Hematopoietic multipotent progenitor cell treated with erythropoietin and hydrocortisone succinate and interleukin-3 and kit ligand, for 6 days (in vitro differentiated cells): Measurements from ENCODE around the gene SSNA1.
A peak's percentile ranks its signal among the peaks of the same experiment; 100 is the strongest.

Experiments
- DNase-seq: peaks from one replicate; pipeline ENCODE4 v3.0.0-alpha.2; 2015

The SSNA1 gene

DNA sequence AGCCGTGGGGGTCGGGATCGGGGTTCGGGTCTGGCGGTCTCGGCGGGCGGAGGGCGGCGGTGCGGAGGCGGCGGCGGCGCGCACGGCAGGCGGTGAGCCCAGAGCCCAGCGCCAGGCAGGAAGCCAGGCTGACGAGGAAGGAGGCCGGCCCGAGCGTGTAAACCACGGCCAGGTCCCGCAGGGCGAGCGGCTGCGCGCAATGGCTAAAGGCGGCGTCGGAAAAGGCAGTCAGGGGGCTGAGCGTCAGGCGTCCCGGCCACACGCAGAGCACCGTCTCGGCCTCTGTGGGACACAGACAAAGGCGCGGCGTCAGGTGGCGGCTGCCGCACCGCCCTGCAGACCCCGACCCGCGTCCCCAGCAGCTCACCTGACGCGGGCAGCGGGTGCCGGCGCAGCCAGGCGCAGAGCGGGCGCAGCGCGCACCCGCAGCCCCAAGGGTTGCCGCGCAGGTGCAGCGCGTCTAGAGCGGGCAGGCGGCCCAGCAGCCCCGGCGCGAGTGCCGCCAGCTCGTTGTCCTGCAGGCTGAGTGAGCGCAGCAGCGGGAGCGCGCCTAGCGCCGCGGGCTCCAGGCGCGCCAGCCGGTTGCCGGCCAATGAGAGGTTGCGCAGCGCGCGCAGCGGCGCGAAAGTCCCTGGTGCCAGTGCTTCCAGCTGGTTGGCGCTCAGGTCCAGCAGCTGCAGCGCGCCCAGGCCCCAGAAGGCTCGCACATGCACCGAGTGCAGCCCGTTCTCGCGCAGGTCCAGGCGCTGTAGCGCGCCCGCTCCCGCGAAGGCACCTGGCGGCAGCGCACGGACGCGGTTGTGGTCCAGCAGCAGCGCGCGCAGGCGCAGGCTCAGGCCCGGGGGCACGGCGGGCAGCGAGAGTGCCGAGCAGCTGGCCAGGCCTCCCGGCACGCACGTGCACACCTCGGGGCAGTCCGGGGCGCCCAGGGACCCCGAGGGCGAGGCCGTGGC, 19.3 kb upstream of the SSNA1 start:
- peak; percentile 64 for DNase-seq

DNA sequence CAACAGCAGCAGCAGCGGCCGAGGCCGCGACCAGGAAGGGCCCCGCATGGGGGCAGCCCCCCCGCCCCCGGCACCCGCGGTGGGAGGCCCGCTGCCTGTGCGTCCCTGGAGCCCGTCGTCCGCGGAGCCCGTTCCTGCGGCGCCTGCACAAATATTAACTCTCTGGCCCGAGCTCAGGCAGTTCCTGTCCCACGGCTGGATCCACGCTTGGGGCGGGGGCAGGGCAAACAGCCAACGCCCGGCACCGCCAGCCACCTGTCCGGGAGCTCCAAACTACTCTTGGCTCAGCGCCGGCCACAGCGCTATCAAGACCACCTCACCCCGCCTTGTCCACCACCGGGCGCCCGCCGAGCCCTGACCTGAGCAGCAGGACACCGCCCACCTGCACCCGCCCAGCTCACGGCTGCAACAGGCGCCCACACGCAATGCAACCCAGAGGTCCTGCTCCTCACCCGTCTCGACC, 18.5 kb upstream of the SSNA1 start, which contains the start of gene LRRC26:
Gene LRRC26, minus strand, starts transcription at position 156 of the 463 bp plus-strand sequence. Its CDS starts 108 bp downstream, at position 48.
- DNase-seq = no peak

DNA sequence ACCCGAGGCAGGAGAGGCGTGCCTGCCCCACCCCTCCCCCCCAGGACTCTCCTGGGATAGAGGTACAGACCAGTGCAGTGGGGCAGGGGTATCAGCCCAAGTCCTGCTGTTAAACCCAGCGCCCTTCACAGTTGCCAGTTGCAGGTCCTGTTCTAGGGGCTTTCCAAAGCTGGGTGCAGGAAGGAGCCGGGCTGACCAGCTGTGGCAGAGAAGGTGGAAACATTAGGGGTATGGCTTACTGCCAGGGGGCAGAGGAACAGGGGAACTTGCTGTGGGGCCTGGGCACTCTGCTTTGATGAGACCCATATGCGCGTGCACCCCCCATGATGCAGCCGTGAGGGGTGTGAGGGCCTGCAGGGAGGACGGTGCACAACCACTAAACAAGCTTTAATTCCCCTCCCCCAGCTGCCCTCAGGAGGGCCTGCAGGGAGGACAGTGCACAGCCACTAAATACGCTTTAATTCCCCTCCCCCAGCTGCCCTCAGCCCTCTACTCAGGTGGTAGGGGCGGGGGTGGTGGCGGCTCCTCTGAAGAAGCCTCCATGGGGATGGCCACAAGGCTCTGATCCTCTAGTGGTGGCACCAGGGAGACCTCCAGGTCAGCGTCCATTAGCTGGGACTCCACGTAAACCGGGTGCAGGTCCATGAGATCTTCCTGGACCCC, 17.9 kb upstream of the SSNA1 start:
- no peak for DNase-seq

DNA sequence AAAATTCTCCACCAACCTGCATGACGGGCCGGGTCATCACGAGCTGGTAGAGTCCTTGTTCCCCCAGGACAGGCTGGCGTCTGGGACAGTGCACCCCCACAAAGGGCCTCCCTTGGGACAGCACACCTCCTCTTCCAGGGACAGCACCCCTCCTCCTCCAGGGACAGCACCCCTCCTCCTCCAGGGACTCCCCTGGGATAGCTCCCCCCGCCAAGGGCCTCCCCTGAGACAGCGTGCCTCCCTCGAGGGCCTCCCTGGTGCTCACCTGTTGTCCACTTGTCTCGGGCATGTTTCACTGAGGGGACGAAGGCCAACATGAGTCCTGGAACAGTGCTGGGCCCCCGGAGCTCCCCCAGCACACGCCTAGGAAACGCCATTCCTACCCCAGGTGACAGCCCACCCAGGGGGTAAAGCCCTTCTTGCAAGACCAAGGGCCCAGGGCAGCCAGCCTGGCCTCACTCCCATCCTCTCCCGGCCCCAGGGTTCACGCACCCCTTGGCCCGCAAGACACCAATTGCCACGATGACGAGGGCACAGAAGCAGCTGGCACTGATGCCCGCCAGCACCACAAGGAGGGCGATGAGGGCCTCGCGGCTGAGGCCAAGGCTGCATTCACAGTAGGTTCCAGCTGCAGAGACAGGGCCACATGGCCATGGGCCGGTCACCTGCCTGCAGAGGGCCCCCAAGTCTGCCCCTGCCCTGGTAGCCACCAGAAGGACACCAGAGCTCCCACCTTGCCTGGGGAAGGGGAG, 17.2 kb upstream of the SSNA1 start:
- DNase-seq = no peak

DNA sequence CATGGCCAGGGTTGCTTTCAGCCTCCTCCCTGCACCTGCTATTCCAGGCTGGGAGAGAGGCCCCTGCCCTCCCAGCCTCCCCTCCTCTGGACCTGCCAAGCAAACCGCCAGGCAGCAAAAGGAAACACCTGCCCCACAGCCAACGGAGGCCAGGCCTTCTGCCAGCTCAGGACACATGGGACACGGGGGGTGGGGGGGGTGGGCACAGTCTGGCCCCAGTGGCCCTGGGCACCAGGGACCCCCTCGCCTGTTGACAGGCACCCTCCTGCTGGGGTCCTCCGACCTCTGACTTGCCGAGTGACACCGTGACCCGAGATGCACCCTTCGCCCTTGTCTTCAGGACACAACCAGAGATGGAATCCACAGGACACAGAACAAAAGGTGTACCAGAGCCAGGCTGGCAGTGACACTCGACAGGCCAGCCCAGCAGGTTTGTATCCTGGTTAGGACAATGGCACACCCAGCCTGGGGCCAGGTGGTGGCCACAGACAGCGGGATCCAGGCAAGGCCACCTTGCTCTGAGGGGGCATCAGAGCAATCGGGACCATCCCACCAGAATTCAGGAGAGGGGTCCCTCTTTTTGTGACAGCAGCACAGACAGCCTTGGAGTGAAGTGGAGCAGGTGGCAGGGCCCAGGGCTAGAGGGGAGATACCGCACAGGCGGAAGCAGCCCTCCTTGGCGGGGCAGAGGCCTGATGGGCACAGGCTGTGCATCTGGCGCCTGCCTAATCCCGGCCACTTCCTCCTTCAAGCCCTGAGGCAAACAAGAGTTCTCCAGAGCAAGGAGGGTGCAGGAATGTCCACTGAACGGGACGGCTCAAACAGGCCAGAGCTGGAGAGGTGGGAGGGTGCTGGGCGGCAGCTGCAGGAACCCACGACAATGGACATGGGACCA, 15.3 kb upstream of the SSNA1 start:
- no peak for DNase-seq

DNA sequence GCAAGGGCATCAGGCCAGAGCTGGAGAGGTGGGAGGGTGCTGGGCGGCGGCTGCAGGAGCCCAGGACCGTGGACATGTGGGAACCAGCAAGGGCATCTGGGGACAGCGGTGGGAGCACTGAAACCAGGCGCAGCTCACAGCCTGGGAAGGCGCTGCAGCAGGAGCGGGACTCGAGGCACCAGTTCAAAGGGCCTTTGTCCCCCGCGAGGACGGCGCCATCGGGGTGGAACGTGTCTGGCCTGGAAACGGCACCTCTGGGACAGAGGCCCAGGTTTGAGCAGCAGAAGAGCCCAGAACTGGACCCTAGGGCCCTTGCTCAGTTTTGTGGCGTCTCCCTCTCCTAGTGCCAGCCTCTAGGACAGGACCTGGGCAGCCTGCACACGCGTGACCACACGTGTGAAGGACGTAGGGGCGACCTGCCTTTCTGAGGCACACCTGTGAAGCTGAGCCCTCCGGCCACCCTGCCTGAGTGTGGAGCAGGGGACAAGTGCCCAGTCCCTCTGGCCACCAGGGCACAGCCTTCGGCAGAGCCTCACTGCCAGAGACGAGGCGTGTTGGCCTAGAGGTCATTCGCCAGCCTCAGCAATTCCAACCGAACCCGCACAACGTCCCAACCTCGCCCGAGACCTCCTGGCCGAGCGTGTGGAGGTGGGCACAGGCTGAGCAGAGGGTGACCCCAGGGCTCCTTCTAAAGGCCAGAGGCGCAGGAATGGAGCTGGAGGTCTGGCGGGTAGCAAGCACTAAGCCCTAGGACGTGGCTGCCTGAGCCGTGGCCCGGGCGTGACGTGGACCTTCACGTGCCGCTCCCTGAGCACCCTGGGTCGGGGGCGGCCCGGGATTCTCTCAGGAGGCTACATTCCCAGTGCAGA, 14.4 kb upstream of the SSNA1 start:
- DNase-seq = no peak

DNA sequence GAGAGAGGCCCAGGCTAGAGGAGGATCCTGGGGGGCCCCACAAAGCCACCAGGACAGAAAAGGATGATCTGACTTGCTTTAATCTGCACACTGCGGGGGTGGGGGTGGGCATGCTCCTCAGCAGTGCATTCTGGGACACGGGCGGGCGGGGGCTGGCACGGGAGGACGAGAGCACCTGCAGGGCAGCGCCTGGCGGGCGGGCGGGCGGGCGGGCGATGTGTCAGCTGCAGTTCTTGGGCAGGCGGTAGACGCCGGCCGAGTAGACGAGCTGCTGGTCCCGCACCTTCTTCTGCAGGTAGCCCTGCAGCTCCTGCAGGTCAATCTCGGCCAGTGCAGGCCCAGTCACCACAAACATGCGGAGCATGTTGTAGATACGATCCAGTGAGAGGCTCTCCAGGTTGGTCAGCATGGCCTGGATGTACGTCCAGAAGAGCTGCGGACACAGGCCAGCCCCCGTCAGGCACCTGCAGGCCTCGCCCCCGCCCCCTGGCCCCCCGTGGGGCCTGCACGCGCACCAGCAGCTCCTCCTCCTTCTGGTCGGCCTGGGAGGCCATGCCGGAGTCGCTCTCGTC, 13.7 kb upstream of the SSNA1 start:
- no peak for DNase-seq

DNA sequence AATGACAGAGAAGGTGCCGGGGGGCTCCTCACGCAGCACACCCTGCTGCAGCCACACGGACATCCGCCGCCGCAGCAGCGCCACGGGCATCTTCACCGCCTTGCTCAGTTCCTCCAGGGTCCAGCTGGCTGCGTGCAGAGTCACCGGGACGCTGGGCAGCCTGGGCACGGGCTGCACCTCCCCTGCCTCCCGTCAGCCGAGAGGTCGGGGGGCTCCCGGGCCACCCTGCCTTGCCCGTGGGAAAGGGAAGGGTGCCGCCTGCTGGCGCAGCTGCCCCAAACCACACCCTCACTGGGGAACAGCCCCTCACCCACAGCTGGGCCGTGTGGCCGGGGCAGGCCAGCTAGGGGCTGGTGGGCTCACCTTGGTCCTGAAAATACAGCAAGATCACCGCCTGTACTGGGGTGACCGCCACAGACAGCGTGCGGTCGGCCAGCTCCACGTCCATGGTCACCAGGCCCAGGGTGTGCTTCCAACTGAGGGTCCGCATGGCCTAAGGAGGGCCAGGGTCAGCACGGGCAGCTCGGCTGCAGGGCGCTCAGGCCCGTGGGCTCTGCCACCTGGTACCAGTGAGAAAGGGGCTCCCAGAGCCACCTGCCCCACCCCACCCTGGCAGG, 13.0 kb upstream of the SSNA1 start:
- no peak for DNase-seq

DNA sequence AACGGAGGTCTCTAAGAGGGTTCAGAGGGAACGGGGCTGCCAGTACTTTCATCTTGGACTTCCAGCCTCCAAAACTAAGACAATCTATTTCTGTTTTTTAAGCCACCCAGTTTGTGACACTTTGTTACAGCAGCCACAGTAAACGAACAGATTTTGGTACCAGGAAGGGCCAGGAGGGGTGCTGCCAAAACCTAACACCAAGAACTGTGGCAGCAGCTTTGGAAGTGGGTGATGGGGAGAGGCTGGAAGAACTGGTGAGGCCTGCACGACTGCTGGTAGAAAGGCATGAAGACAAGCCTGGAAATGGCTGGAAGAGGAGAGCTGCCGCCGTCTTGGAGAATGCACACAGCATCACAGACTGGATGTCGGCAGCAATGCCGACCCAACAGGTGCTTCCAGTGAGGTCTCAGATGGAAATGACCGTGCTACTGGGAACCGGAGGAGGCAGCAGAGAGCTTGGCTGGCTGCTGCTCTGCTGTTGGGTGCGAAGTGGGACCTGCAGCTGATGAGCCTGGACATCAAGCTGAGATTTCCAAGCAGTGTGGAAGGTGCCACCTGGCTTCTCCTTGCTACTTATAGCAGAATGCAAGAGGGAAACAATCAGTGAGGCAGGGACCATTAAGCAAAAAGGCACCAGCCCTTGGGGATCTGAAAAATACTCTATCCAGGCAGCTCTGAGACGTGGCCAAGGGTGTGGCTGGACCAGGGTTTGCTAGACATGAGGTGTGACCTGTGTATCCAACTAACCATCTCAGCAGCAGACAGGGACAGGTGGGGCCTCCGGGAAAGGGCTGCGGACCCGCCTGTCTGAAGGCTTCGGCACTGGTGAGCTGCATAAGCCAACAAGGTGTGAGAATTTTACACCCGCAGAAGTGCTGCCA, 11.9 kb upstream of the SSNA1 start:
- peak; percentile 68 for DNase-seq

DNA sequence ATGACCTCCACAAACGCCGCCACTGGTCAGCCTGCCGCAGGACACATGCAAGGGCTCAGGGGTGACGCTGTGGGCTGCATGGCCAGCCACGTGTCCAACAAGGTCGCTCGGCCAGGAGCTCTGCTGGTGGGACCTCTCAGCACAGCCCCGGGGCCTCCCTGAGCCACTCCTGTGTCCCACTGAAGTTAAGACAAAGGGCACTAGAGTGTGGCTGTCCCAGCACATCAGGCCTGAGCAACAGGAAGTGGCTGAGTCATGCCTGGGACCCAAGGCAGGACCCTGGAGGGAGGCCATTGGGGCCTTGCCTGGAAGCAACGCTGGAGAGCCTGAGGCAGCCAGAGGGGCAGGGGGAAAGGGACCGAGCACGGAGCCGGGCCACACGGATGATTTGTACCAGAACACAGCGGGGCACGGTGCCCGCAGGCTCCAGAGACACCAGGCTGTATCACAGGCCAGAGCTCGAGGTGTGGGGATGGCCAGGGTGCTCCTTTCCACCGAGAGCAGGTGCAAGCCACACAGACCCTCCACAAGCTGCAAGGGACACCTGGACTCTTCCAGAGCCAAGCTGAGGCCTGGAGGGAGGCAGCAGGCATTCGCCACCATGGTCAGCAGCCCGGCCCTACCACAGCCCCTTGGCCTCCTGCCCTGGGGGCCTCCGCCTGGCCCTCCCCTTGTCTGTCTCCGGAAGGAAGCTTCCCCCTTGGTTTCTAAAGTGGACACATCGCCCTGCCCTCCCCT, 10.1 kb upstream of the SSNA1 start:
- no peak for DNase-seq

DNA sequence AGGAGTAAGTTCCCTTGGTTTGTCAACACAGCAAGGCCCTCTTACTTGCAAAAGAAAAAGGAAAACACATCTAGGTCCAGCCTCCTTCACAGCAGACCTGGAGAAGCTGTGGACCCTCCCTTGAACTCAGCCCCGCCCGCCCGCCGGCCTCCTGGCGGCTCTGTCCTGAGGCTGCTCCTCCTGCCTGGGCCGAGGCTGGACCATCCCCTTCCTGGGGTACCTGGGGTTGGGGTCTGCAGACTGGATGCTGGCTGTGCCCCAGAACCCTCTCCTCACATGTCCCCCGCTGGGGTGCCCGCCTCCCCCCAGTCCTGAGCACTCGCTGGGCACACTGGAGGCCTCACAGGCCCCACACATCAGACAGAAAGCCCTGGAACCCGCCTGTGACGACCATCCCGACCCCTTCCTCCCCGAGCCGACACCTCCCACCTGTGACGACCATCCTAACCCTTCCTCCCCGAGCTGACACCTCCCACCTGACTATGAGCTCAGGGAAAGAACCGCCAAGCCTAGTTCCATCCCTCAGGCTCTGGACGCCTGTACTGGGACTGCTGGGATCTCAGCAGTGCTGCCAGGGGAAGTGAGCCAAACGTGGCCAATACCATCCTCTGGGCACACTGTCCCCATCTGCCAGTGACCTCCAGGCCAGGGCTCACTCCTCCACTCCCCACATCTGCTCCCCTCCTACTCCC, 9.4 kb upstream of the SSNA1 start:
- no peak for DNase-seq

DNA sequence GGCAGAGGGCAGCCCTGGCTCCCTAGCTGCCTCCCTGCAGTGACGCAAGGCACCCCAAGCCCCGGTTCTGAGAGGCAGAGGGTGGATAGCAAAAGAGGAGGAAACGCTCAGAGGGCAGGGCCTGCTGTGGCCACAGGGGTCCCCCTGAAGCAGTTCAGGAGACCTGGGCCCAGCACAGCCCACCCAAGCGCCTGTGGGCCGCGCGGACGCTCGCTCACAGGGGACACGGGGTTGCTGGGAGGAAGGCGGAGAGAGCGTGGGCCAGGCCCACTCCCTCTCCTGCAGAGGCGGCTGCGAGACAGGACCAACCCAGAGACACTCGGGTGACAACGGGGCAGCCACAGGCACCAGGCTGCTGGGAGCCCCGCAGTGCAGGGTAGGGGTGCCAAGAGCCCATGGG, 8.7 kb upstream of the SSNA1 start:
- no peak for DNase-seq

DNA sequence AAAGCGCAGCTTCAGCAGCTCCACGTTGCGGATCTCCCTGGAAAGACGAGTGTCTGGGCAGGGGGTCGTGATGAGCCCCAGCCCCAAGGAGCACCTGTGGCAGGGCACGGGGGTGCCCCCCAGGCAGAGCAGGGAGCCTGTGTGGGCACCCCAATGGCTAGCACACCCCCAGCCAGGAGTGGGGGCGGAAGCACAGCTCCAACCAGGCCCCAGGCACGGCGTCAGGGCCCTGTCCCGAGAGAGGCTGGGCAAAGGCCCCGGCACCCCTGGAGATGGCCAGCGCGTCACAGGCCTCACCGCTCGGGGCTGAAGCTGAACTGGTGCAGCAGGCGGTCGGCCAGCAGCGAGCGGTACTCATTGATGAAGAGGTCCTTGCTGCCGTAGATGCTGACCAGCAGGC, 8.0 kb upstream of the SSNA1 start:
- DNase-seq = no peak

DNA sequence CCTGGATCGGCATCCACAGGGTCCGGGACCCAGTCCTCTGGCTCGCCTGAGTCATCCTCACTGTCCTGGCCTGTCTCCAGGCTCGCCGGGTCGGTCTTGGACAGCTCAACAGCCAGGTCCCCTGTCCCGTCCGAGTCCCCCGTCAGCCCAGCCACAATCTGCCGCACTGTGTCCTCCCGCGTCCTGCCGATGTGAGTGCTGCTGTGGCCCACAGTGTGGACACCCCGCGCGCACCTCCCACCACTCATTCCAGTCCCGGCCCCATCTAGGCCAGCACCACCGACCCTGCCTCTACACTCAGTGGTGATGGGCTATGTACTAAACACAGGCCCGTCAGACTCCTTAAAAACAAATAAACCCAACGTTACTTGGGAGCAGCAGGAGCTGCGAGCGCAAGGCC, 6.8 kb upstream of the SSNA1 start:
- DNase-seq = no peak

DNA sequence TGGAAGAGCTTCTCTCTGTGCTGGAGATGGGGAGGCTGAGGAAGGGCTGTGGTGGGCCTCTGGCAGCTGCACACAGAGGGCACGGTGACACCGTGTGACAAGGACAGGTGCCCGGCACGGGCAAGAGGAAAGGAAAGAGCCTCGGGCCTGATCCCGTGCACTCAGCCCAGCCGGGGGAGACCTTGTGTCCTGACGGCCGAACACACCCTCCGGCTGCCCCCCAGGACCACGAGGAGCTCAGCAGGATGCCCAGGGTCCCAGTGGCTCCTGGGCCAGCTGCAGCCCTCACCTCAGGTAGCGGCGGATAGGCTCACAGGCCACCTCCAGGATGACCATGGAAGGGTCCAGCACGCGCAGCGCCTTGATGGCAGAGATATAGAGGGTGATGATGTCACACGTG, 5.6 kb upstream of the SSNA1 start:
- no peak for DNase-seq

DNA sequence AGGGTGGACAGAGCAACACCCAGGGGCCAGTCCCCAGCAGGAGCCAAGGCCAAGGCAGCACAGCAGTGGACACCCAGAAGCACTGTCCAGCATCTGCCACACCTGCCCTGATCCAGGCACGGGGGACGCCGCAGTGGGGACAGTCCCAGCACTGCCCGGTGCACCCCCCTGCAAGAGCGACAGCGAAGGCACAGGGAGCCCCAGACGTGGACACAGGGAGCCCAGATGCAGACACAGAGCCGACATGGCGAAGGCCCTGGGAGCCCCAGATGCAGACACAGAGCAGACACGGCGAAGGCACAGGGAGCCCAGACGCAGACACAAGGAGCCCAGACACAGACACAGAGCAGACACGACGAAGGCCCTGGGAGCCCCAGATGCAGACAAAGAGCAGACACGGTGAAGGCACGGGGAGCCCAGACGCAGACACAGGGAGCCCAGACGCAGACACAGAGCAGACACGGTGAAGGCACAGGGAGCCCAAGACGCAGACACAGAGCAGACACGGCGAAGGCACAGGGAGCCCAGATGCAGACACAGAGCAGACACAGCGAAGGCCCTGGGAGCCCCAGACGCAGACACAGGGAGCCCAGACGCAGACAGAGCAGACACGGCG, 4.4 kb upstream of the SSNA1 start:
- DNase-seq = no peak

DNA sequence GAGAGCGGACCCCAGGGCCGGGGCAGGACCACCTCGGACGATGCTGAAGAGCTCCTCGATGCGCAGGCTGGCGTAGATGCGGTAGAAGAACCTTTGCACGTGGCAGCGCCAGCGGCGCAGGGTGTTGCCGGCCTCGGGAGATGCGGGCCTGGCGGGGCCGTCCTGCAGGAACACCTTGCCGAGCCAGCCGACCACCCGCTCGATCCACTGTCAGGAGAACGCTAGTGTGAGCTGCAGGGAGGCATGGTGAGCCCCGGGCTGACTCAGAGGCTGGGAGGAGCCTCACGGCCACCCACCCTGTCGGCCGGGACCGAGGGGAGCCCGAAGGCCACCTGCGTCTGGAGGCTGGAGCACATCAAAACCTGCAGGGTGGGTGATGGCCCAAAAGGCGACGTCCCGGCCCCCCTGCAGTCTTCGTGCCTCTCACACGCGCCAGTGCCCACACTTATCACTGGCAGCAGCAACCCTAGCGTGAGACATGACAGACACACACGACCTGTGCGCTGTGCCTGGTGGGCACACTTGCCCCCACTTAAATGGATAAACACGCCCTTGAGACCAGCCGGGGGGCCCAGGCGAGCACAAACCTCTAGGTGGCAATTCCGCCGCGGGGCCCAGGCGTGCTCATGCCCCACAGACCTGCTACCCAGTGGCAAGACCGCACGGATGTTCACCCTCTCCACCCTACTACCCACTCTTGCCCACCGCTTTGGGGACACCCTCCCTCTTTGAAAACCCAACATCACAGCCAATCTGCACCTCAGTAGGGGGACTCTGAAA, 3.4 kb upstream of the SSNA1 start:
- no peak for DNase-seq
